CD8-positive, alpha-beta memory T cell (primary cell): Measurements from ENCODE around the gene SLC25A39. TPM values are rescaled to one million over a fixed set of nuclear protein-coding genes. Genes with fewer than 3 reads are reported as not detected.
"Not testable (repeated sequence)": the region's sequence is repeated elsewhere in the genome, so short reads cannot be mapped to it uniquely, and the experiment has no call there.

Source experiments
- CTCF ChIA-PET: fragments of 350-600 bp; sonication (Branson Sonifier 250); formaldehyde crosslinking; loops from one replicate; lab custom pipeline; 2021; ENCODE audit warnings: antibody characterized with exemption; lab: Charles Lee
- POLR2A ChIA-PET: fragments of 350-600 bp; sonication (Branson Sonifier 250); formaldehyde crosslinking; loops from one replicate; lab custom pipeline; 2021; ENCODE audit warnings: antibody characterized with exemption; lab: Charles Lee
- DNase-seq, 5 donors: peaks; one replicate each; pipeline versions ENCODE4 v3.0.0 to v3.0.0-alpha.2; 2020 to 2022; ENCODE audit warnings: mixed read lengths in 1 of 5
- H3K27ac ChIP-seq: one replicate; pipeline ENCODE4 v1.7.0; 2013; ENCODE audit warnings: low read depth, mild to moderate bottlenecking, low read length, moderate library complexity
- H3K27me3 ChIP-seq: 2 replicates; pipeline ENCODE4 v1.7.0; 2013; ENCODE audit warnings: low read length, mild to moderate bottlenecking; ENCODE audit not compliant: insufficient read depth, poor library complexity, severe bottlenecking
- H3K36me3 ChIP-seq: 2 replicates; pipeline ENCODE4 v1.7.0; 2013; ENCODE audit warnings: mild to moderate bottlenecking, low read length, moderate library complexity; ENCODE audit not compliant: insufficient read depth
- H3K4me1 ChIP-seq: 2 replicates; pipeline ENCODE4 v1.7.0; 2013; ENCODE audit warnings: mild to moderate bottlenecking, low read length, moderate library complexity; ENCODE audit not compliant: insufficient read depth
- H3K4me3 ChIP-seq: 2 replicates; pipeline ENCODE4 v1.7.0; 2013; ENCODE audit warnings: mild to moderate bottlenecking, low read length
- H3K9me3 ChIP-seq: 2 replicates; pipeline ENCODE4 v1.7.0; 2013; ENCODE audit warnings: mild to moderate bottlenecking, low read length
- H3K27ac Mint-ChIP-seq, 8 donors: one replicate each; pipeline ENCODE4 v1.8.0; 2020 to 2021; ENCODE audit warnings: mixed read lengths in 8 of 8, mild to moderate bottlenecking in 6 of 8, inconsistent platforms in 3 of 8, moderate library complexity in 3 of 8
- H3K27me3 Mint-ChIP-seq, 2 donors: one replicate each; pipeline ENCODE4 v1.8.0; 2020 to 2021; ENCODE audit warnings: mixed read lengths in 2 of 2, mild to moderate bottlenecking in 1 of 2, moderate library complexity in 1 of 2
- H3K36me3 Mint-ChIP-seq, 3 donors: one replicate each; pipeline ENCODE4 v1.8.0; 2020 to 2021; ENCODE audit warnings: mixed read lengths in 3 of 3, inconsistent platforms in 1 of 3, mild to moderate bottlenecking in 1 of 3
- H3K4me1 Mint-ChIP-seq, 3 donors: one replicate each; pipeline ENCODE4 v1.8.0; 2020 to 2021; ENCODE audit warnings: mixed read lengths in 3 of 3, inconsistent platforms in 1 of 3, mild to moderate bottlenecking in 1 of 3
- H3K4me3 Mint-ChIP-seq, 7 donors: one replicate each; pipeline ENCODE4 v1.8.0; 2020 to 2021; ENCODE audit warnings: mixed read lengths in 7 of 7, mild to moderate bottlenecking in 6 of 7, moderate library complexity in 4 of 7, inconsistent platforms in 2 of 7
- H3K9me3 Mint-ChIP-seq, 5 donors: one replicate each; pipeline ENCODE4 v1.8.0; 2020 to 2022; ENCODE audit warnings: mixed read lengths in 5 of 5, mild to moderate bottlenecking in 3 of 5, moderate library complexity in 2 of 5, inconsistent platforms in 1 of 5
- polyA plus RNA-seq: library from polyadenylated mRNA; unstranded; fragments of 300-500 nt; fragmentation: Illumina TruSeq; gene quantifications from one replicate; pipeline ENCODE4 v1.2.3, GENCODE V29; 2021
- total RNA-seq, 2 experiments: library from RNA; stranded (reverse); gene quantifications; one replicate each; pipeline ENCODE4 v1.2.3, GENCODE V29; 2021

The SLC25A39 gene
- total and polyA plus RNA-seq, 3 experiments from 2014 or later: 133 to 174 (median 159) TPM

DNA sequence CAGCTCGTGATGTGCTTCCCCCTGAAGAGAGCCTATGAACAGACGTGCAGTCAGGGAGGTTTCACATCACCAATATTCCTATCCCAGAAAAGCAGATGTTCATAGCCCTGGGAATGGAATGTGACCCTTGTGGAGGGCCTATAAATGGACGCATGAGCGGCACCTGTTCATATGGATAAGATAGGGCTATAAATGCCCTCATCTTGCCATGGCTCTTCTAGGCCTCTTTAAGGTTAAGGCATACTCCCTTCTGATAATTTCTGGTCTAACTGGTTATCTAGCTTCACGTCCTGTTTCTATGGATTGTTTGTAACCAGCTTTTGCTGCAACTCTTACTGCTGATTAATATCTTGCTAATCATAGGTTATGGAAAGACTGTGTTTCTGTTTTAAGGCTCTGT is 15.9 kb upstream of the SLC25A39 start:
- POLR2A ChIA-PET, H3K4me1 ChIP-seq, H3K36me3 Mint-ChIP-seq, H3K4me3 ChIP-seq, H3K9me3 ChIP-seq, DNase-seq, H3K36me3 ChIP-seq, H3K27ac ChIP-seq, H3K4me3 Mint-ChIP-seq, H3K27me3 ChIP-seq, H3K9me3 Mint-ChIP-seq, H3K27ac Mint-ChIP-seq, H3K4me1 Mint-ChIP-seq: not testable (repeated sequence)
- CTCF ChIA-PET: interaction anchor here (1.2 to 1.4 kb wide), 2 partner anchors 10 to 131 kb away, joined by 4 to 6 read pairs; no protein-coding TSS in a partner anchor
- H3K27me3 Mint-ChIP-seq: peaks cover 15 to 26% of the 10 kb centered on the region in 2 donors

DNA sequence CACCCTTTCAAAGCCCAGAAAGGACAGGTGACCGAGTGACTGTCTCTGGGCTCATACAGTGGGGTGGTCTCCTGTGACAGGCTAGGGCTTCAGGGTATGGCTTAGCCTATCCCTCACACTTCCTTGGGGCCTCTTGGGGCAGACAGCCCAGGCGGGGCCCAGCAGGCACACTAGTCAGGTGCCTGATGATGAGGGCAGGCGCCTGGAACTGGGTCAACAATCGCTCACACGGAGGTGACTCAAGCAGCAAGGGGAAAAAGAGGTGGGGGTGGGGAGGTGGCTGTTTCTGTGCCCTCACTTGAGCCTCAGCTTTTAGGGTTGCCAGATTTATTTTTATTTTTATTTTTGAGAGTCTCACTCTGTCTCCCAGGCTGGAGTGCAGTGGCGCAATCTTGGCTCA is 14.1 kb upstream of the SLC25A39 start:
- no peak overlapping the region for H3K4me3 ChIP-seq
- Mint-ChIP-seq H3K36me3 (no peaks in the 10 kb centered on the region), H3K27me3 (peaks cover 14 to 24% of the 10 kb centered on the region in 2 donors), H3K4me3 (no peak overlapping the region), H3K9me3 (no peaks in the 10 kb centered on the region), H3K27ac (no peak overlapping the region), H3K4me1 (no peaks in the 10 kb centered on the region)
- H3K9me3 ChIP-seq: no peaks in the 10 kb centered on the region
- POLR2A ChIA-PET: no interaction called here
- CTCF ChIA-PET: interaction anchor here (0.8 to 1.5 kb wide), 3 partner anchors 13 to 135 kb away, joined by 3 to 4 read pairs (median 4); no protein-coding TSS in a partner anchor
- no peak overlapping the region for H3K27ac ChIP-seq
- no peak for DNase-seq
- no peaks in the 10 kb centered on the region for H3K27me3 ChIP-seq
- no peaks in the 10 kb centered on the region for H3K4me1 ChIP-seq
- H3K36me3 ChIP-seq: no peaks in the 10 kb centered on the region

GRCh38 chr17:44335968-44336367 is 11.3 kb upstream of the SLC25A39 start:
- H3K27ac Mint-ChIP-seq: no peak overlapping the region
- POLR2A ChIA-PET: interaction anchor here (0.7 kb wide), 1 partner anchor 14 kb away, joined by 3 read pairs; no protein-coding TSS in a partner anchor
- H3K9me3 Mint-ChIP-seq: no peaks in the 10 kb centered on the region
- Histone ChIP-seq H3K27me3 (no peaks in the 10 kb centered on the region), H3K4me3 (no peak overlapping the region), H3K4me1 (no peaks in the 10 kb centered on the region), H3K9me3 (no peaks in the 10 kb centered on the region), H3K36me3 (no peaks in the 10 kb centered on the region), H3K27ac (no peak overlapping the region)
- no peak overlapping the region for H3K4me3 Mint-ChIP-seq
- no peak for DNase-seq
- peaks cover 10 to 19% of the 10 kb centered on the region in 2 donors for H3K27me3 Mint-ChIP-seq
- CTCF ChIA-PET: interaction anchor here (0.8 to 2.4 kb wide), 4 partner anchors 10 to 138 kb away, joined by 3 to 12 read pairs (median 6); no protein-coding TSS in a partner anchor
- no peaks in the 10 kb centered on the region for H3K36me3 Mint-ChIP-seq
- H3K4me1 Mint-ChIP-seq: peaks cover 5 to 6% (median 5%) of the 10 kb centered on the region in 3 donors

DNA sequence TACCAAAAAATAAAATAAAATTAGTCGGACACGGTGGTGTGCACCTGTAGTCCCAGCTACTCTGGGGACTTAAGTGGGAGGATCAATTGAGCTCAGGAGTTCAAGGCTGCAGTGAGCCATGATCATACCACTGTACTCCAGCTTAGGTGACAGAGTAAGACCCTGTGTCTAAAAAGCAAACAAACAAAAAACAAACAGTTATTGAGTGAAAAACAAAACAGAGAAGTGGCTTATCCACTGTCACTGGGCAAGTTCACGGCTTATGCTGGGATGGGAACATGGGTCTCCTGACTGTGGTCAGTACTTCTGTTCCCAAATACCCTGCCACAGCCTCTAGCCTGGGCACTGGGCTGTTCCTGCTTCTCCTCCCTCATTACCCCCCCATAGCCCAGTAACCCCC is 10.9 kb upstream of the SLC25A39 start:
- Histone ChIP-seq H3K27ac (no peak overlapping the region), H3K36me3 (no peaks in the 10 kb centered on the region), H3K27me3 (no peaks in the 10 kb centered on the region), H3K4me1 (no peaks in the 10 kb centered on the region), H3K9me3 (no peaks in the 10 kb centered on the region), H3K4me3 (no peak overlapping the region)
- ChIA-PET CTCF (interaction anchor here (0.8 to 2.4 kb wide), 4 partner anchors 10 to 137 kb away, joined by 3 to 12 read pairs (median 6); no protein-coding TSS in a partner anchor), POLR2A (interaction anchor here (0.7 kb wide), 1 partner anchor 15 kb away, joined by 3 read pairs; no protein-coding TSS in a partner anchor)
- no peak for DNase-seq
- no peak overlapping the region for H3K27ac Mint-ChIP-seq
- peaks cover 10 to 16% of the 10 kb centered on the region in 2 donors for H3K27me3 Mint-ChIP-seq
- H3K4me3 Mint-ChIP-seq: no peak overlapping the region
- no peaks in the 10 kb centered on the region for H3K36me3 Mint-ChIP-seq
- H3K4me1 Mint-ChIP-seq: peaks cover 5 to 6% (median 5%) of the 10 kb centered on the region in 3 donors
- no peaks in the 10 kb centered on the region for H3K9me3 Mint-ChIP-seq

DNA sequence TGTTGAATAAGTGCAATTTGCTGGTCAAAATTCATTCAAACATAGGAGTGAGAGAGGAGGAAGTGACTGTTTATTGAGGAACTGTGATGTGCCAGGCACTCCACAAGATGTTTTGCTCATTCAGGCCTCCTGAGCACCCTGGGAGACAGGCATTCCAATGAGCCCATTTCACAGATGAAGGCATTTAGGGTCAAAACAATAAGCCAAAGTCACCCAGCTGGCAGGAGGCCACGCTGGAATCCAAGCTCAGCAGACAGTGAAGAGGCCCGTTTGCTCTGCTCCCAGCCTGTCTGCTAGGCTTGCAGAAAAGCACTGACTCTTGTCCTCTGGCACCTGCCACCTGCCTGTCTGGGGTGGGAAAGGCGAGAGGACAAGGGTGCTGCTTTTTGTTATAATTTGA is 10.1 kb upstream of the SLC25A39 start:
- Histone ChIP-seq H3K27ac (no peak overlapping the region), H3K27me3 (no peaks in the 10 kb centered on the region), H3K36me3 (no peaks in the 10 kb centered on the region), H3K9me3 (no peaks in the 10 kb centered on the region), H3K4me1 (no peaks in the 10 kb centered on the region), H3K4me3 (no peak overlapping the region)
- H3K27ac Mint-ChIP-seq: no peak overlapping the region
- H3K4me3 Mint-ChIP-seq: no peak overlapping the region
- no peak for DNase-seq
- CTCF ChIA-PET: interaction anchor here (1.2 to 2.4 kb wide), 4 partner anchors 11 to 136 kb away, joined by 3 to 12 read pairs (median 6); partner anchors contain the start of gene GRN
- peaks cover 5 to 6% (median 5%) of the 10 kb centered on the region in 3 donors for H3K4me1 Mint-ChIP-seq
- POLR2A ChIA-PET: interaction anchor here (0.8 kb wide), 1 partner anchor 19 kb away, joined by 3 read pairs; no protein-coding TSS in a partner anchor
- no peaks in the 10 kb centered on the region for H3K9me3 Mint-ChIP-seq
- H3K27me3 Mint-ChIP-seq: peaks cover 7 to 10% of the 10 kb centered on the region in 2 donors
- no peaks in the 10 kb centered on the region for H3K36me3 Mint-ChIP-seq

- Mint-ChIP-seq H3K4me3 (no peak overlapping the region), H3K4me1 (peaks cover 5 to 6% (median 5%) of the 10 kb centered on the region in 3 donors), H3K9me3 (no peaks in the 10 kb centered on the region), H3K36me3 (no peaks in the 10 kb centered on the region), H3K27ac (peak overlapping the region in 1 of 8 donors; percentile 84), H3K27me3 (peaks cover 6 to 10% of the 10 kb centered on the region in 2 donors)
- no peaks in the 10 kb centered on the region for H3K4me1 ChIP-seq
- no peak overlapping the region for H3K4me3 ChIP-seq
- no peaks in the 10 kb centered on the region for H3K9me3 ChIP-seq
- ChIA-PET CTCF (interaction anchor here (1.4 to 4.6 kb wide), 3 partner anchors 11 to 124 kb away, joined by 5 to 100 read pairs (median 12); partner anchors contain the start of gene GRN), POLR2A (interaction anchor here (0.8 kb wide), 1 partner anchor 19 kb away, joined by 3 read pairs; no protein-coding TSS in a partner anchor)
- H3K27ac ChIP-seq: no peak overlapping the region
- DNase-seq: no peak
- H3K36me3 ChIP-seq: no peaks in the 10 kb centered on the region
- no peaks in the 10 kb centered on the region for H3K27me3 ChIP-seq
Measured at GRCh38 chr17:44334315-44334714, 9.7 kb upstream of the SLC25A39 start.

- Mint-ChIP-seq H3K4me3 (no peak overlapping the region), H3K36me3 (no peaks in the 10 kb centered on the region), H3K4me1 (peaks cover 5 to 6% (median 5%) of the 10 kb centered on the region in 3 donors), H3K27ac (no peak overlapping the region), H3K9me3 (no peaks in the 10 kb centered on the region), H3K27me3 (peaks cover 6 to 7% of the 10 kb centered on the region in 2 donors)
- Histone ChIP-seq H3K27ac (no peak overlapping the region), H3K4me3 (no peak overlapping the region), H3K36me3 (no peaks in the 10 kb centered on the region), H3K27me3 (no peaks in the 10 kb centered on the region), H3K9me3 (no peaks in the 10 kb centered on the region), H3K4me1 (no peaks in the 10 kb centered on the region)
- CTCF ChIA-PET: interaction anchor here (3.6 to 4.6 kb wide), 2 partner anchors 121 to 131 kb away, joined by 10 to 100 read pairs; no protein-coding TSS in a partner anchor
- no peak for DNase-seq
- POLR2A ChIA-PET: interaction anchor here (1.0 kb wide), 1 partner anchor 130 kb away, joined by 3 read pairs; no protein-coding TSS in a partner anchor
Measured at GRCh38 chr17:44333371-44333770, 8.7 kb upstream of the SLC25A39 start.

DNA sequence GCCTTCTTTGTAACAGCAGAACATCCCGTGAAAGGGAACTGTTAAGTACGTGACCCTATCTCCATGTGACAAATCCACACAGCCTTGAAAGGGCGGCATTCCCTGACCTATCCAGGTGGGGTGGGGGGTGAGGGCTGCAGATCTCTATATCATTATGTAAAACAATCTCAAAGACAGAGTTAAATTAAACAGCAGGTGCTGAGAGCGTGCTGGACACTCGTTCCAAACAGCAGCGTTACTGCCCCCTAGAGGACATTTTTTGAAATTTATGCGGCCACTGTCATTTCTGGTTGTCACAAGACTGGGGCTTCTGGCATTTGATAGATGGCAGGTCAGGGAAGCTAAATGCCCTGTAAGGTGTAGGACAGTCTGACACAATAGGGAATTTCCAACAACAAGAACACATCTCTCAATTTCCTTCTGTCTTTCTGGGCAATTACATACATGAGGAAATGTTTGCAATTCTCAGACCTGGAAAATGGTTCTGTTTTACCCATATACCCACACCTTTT is 6.7 kb upstream of the SLC25A39 start:
- Histone ChIP-seq H3K27me3 (no peaks in the 10 kb centered on the region), H3K36me3 (no peaks in the 10 kb centered on the region), H3K9me3 (no peaks in the 10 kb centered on the region), H3K27ac (no peak overlapping the region), H3K4me3 (no peak overlapping the region), H3K4me1 (peaks cover 4% of the 10 kb centered on the region)
- Mint-ChIP-seq H3K9me3 (no peaks in the 10 kb centered on the region), H3K27me3 (peaks cover 0 to 4% of the 10 kb centered on the region in 2 donors), H3K4me1 (peaks cover 14 to 16% (median 16%) of the 10 kb centered on the region in 3 donors), H3K36me3 (peaks cover 0 to 3% (median 0%) of the 10 kb centered on the region in 3 donors), H3K27ac (peak overlapping the region in 3 of 8 donors; percentile 7 to 65 (median 47)), H3K4me3 (peak overlapping the region in 1 of 7 donors; percentile 67)
- POLR2A ChIA-PET: interaction anchor here (1.1 to 1.6 kb wide), 3 partner anchors 109 to 121 kb away, joined by 3 to 5 read pairs (median 4); no protein-coding TSS in a partner anchor
- CTCF ChIA-PET: interaction anchor here (0.7 to 4.6 kb wide), 24 partner anchors 9 to 199 kb away, joined by 3 to 100 read pairs (median 4); partner anchors contain the start of genes GRN, RUNDC3A, TMUB2 and UBTF
- DNase-seq: peak; percentile 50 to 79 (median 69)
